HepG2 (cell line): Measurements from ENCODE around the gene GPR42.

ENCODE experiments used
- CTCF ChIP-seq: sonication (generic); formaldehyde crosslinking; IDR thresholded peaks from 2 replicates; pipeline ENCODE4 v1.5.0; 2020; ENCODE audit warnings: mild to moderate bottlenecking, missing genetic modification reagents, moderate library complexity
- ELF1 ChIP-seq: sonication (generic); formaldehyde crosslinking; IDR thresholded peaks from 2 replicates; pipeline ENCODE4 v1.4.0; 2020; ENCODE audit warnings: missing genetic modification reagents
- HOXA7 ChIP-seq: sonication (generic); formaldehyde crosslinking; IDR thresholded peaks from 2 replicates; pipeline ENCODE4 v1.8.1; 2022; ENCODE audit warnings: mild to moderate bottlenecking, missing genetic modification reagents, moderate library complexity
- RFX5 ChIP-seq: IDR thresholded peaks from 2 replicates; pipeline ENCODE4 v1.6.1; 2011; ENCODE audit warnings: low read depth, low read length, improper control_type of control experiment

- no peak for TF ChIP-seq RFX5
- no peak for TF ChIP-seq HOXA7 (CRISPR knock-in tag)
- TF ChIP-seq CTCF (CRISPR knock-in tag), result no peak
- TF ChIP-seq ELF1 (CRISPR knock-in tag), result no peak
Observed at GRCh38 chr19:35403116-35403760, 32.4 kb downstream of the GPR42 start.
